Measurements from ENCODE around the gene PDE4D.
"Not testable (repeated sequence)": the region's sequence is repeated elsewhere in the genome, so short reads cannot be mapped to it uniquely, and the experiment has no call there.

The PDE4D gene

DNA sequence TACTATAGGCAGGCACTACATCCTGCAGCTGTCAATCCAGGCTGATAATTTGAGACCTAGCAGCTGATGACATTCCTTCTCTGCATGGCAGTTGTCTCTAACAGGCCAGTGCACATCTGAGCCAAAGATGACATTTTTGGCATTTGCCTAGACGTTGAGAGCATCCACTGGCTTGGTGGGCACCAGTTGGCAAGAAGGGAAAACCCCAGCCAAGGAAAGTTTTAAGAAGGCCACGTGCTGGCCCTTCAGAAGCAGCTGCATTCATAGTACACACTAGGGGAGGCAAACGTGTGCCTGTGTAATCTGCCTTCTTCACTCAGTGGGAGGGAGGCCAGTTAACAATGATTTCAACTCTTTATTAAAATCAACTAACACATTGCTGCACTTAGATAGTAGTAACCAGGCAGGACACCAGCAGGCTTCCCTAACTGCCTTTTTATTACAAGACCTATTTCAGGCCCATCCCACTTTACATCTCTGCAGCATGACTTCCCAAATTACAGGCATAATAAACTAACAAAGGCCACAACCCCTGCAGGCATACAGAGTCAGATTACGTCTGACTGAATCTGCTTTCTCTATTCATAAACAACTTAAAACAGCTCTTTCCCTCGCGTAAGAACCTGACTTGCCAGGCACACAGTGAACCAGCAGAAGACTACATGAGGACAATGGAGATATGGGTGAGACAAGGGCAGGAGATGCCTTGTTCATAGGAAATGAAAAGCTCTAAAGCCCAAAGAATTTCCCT, 576.3 kb downstream of the PDE4D start:
- DNase-seq, result peak; percentile 52

DNA sequence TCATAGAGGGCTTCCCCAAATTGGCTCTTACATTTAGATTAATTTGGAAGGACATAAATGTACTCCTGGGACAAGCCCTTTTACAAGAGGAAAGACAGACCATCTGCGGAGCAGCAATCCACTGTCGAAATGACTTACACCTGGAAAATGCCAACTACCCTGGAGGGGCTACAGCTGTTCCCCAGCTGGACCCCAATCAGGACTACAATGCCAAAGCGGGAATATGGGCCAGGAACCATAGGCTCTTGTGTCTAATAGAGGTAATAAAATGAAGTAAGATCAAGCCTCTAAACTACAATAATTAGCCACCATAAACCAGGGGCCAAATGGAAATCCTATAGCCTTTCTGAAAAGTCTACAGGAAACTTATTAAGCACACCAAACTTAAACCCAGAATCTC, 581.3 kb downstream of the PDE4D start:
- DNase-seq, result no peak

DNA sequence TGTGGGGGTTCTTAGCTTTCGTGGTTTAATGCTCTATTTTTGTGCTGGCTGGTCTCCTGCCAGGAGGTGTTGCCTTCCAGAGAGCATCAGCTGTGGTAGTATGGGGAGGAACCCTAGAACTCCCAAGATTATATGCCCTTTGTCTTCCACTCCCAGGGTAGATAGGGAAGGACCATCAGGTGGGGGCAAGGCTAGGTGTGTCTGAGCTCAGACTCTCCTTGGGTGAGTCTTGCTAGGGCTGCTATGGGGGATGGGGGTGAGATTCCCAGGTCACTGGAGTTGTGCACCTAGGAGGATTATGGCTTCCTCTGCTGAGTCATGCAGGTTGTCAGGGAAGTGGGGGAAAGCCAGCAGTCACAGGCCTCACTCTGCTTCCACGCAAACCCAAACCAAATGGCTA, 584.8 kb downstream of the PDE4D start:
- DNase-seq, result not testable (repeated sequence)

DNA sequence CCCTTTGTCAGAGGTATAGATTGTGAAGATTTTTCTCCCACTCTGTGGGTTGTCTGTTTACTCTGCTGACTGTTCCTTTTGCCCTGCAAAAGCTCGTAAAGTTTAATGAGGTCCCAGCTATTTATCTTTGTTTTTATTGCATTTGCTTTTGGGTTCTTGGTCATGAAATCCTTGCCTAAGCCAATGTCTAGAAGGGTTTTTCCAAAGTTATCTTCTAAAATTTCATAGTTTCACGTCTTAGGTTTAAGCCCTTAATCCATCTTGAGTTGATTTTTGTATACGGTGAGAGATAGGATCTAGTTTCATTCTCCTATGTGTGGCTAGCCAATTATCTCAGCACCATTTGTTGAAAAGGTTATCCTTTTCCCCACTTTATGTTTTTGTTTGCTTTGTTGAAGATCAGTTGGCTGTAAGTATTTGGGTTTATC, 590.2 kb downstream of the PDE4D start:
- not testable (repeated sequence) for DNase-seq

DNA sequence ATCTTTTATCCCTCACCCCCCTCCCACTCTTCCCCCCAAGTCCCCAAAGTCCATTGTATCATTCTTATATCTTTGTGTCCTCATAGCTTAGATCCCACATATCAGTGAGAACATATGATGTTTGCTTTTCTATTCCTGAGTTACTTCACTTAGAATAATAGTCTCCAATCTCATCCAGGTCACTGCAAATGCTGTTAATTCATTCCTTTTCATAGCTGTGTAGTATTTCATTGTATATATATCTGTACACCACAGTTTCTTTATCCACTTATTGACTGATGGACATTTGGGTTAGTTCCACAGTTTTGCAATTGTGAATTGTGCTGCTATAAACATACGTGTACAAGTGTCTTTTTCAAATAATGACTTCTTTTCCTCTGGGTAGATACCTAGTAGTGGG, 591.0 kb downstream of the PDE4D start:
- not testable (repeated sequence) for DNase-seq

DNA sequence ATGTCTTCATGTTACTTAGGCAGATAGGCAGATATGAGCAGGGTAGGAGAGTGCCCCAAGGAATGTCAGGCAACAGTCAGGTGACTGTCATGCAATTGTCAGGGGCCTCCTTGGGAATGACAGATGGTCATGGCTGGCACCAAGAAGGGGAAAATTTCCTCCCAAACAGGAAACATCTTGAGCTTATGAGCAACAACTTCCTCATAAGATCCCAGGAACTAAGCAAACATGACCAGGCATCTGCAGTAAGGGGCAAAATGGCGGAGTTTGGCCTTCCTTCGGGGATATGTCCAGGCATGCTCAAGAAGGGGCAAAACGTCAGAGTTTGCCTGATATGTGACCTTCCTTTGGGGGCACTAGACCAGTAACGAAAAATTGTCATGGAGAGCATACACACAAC, 591.8 kb downstream of the PDE4D start:
- DNase-seq, result no peak

DNA sequence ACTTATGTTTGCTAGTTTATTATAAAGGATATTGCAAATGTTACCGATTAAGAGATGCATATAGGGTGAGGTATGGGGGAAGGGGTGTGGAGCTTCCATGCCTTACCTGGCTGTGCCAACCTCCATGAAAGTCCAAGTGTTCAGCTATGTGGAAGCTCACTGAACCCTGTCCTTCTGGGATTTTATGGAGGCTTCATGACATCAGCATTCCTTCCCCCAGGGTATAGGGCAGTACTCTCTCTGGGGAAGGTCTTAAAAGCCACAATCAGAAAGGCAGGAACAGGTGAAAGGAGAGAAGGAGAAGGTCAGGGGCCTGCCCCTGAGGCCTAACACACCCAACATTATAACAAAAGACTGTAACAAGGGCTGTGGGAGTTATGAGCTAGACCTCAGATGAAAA, 592.6 kb downstream of the PDE4D start:
- no peak for DNase-seq

DNA sequence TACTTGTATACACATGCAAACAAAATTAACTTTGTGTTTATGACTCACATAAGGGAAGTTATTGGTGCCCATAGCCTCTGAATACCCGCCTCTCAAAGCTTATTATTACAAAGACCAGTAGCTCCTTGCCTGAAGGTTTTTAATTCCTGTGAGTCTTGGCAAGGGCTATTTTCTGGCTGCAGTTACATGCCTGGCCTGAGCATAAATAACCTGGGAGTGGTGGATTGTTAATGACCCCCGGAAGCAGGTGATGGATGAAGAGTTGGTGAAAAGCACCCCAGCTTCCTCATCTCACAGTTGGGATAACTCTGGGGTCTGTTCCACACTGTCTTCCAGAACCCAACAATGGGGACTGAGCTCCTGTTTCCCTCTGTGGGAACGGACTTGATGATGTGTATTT, 594.5 kb downstream of the PDE4D start:
- DNase-seq, result no peak

DNA sequence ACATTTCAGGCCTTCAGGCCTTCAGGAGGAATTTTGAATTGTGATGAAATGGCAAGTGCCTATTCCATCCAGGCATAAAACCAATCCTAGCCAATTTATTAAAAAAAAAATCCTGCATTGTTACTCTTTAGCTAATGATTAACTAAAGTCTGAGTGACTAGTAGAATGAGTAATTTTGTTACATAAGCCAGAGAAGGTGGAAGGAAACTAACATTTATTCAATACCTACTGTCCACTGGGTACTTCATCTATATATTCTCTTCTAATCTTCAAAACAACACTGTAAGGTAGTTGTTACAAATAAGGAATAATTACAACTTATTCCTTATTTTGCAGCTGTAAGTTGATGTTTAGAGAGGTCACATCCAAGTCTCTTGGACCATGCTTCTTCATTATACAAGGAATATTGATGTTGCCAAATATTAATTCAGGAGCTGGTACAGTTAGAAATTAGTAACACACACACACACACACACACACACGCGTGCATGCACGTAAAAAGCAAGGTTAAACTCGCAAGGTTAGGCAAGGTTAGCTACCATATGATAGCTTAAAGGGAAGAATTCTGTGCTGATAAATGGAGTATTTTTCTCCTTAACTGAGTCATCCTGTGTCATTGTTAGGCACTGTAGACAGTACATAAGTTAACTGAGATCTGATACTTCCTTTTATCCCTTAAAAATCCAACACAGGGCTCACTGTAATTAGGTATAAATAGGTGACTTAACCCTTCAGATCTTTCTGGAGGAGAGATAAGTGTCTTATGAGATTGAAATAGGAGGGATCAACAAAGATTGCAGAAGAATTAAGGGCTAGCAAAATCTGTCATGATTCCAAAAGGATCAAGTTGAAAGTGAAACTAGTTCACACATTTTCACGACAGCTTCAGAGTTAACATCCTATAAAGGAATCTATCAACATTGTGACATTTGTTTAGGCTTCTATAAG, 596.9 kb downstream of the PDE4D start:
- no peak for DNase-seq

DNA sequence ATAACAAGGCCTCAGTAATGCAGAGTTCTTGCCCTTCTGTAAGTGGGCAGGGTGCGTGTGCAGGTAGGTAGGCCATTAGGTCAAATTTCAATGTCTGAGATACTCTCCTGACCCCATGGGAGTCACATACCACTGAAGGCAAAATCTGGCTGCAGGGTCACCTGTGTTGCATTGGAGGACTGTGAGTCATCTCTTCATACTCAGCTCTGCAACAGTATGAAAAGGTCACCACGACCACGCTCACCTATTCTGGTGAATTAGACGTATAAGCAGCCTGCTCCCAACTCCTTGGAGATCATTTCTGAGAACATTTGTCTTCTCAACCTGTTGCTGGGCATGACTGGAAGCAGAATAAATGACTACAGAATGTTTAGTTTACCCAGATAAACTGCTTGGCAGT, 599.8 kb downstream of the PDE4D start:
- no peak for DNase-seq

DNA sequence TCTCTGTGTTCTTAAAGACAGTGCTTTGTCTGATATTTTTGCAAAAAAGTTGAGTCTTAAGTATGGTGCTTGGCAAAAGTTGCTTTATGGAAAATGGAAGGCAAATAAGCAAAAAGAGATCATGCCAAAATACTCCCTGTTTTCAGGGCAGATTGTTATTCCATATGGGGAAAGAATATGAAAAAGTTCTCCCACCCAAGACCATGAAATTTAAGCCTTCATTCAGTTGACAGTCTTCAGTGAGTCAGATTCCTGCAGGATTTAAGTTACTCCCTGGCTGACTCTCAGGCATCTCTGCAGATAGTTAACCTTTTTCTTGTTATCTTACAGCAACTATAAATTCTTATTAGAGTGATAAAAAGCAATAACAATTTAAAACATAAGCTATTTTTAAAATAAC, 601.6 kb downstream of the PDE4D start:
- no peak for DNase-seq

DNA sequence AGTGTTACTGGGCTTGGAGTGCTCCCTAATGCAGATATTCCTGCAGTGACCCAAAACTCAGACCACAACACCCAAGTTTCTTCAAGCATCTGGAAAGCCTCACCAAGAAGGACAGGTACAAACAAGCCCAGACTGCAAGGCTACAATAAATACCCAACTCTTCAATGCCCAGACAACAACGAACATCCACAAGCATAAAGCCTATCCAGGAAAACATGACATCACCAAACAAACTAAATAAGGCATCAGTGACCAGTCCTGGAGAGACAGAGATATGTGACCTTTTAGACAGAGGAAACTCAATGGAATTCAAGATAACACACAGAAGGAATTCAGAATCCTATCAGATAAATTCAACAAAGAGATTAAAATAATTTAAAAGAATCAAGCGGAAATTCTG, 605.6 kb downstream of the PDE4D start:
- no peak for DNase-seq

DNA sequence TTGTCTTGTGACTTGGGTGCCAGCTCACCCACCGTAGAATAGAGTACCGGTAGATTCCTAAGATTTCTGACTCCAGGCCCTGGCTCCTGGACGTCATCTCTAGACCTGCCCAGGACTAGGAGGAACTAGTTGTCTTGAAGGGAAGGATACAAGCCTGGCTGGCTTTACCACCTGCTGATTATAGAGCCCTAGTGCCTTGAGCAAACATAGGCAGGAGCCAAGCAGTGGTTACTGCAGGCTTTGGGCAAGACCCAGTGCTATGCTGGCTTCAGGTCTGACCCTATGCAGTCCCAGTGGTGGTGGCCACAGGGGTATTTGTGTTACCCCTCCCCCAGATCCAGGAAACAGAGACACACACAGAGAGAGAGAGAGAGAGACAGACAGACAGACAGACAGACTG, 606.2 kb downstream of the PDE4D start:
- no peak for DNase-seq

DNA sequence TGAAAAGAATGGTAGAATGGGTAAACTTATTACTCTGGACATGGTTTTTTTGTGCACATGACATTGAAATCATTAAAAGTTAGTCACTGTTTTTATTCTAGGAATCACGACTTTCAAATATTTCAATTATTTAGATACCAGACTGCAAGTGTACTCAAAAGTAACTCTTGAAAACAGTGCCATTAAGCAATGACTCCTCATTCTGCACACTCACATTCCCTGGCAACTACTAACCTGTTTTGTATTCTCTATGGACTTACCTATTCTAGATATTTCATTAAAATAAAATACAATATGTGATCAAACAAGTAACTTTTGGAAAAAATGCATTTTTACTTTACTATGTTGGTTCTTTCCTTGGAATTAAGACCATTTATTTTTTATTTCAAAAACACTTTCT, 607.0 kb downstream of the PDE4D start:
- no peak for DNase-seq

DNA sequence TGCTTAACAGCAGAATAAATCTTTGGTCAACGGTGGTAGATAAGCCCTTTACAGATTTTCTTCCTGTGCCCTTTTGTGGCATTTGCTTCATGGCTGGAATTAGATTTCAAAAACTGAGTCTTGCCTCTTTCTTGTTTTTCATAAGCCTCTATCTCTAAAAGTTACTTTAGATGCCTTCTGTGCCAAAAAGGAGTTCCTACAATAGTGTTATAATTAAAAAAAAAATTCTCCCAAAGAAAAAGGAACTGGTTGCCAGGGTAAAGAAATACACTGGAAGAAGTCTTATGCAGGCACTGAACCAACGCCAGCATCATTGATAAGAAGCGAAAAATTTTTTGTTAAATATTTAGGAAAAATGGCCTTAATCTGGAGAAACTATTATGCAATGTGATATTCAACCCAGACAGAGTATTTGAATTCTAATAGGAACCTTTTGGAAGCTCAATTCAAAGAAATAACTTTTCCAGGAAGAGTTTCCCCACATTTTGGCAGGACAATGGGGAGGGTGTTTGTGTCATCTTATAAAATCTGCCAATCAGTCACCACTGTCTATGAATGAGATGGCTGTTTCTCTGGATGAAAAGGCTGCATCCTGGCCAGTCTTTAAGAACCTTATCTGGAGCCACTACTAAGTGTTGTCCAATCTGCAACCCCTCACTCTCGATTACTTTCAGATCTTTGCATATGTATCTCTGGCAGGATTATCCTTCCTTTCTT, 608.1 kb downstream of the PDE4D start:
- DNase-seq, result no peak

DNA sequence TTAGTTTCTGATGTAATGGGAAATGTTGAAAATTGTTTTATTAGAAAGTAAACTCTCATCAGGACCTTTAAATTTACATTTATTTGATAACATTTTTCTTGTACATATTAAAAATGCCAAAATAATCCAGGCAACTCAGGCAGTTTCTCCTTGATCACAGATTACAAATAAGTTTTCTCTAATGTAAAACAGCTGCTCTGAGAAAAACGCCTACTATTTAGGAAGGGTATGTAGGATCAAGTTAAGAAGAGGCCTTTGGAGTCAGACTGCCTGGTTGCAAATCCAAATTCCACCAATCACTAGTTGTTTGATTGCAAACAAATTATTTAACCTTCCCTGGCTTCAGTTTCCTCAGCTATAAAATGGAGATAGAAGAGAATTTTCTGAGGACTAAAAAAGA, 610.8 kb downstream of the PDE4D start:
- no peak for DNase-seq

DNA sequence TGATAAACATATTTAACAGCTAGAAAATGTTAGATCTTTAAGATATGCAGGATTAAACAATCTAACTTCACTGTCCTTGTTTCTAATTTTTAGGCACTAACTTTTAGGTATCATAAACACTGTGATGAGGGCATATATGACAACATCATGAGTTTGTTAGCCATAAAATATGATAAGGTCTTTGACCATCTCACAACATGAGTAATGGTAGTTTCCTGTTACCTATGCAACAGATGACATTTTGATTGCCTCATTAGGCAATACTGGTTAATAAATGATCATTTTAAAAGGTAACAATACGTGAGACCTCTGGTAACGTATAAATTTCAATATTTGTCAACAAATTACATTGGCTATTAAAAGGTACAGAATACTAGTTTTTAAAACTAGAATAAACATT, 613.5 kb downstream of the PDE4D start:
- no peak for DNase-seq

DNA sequence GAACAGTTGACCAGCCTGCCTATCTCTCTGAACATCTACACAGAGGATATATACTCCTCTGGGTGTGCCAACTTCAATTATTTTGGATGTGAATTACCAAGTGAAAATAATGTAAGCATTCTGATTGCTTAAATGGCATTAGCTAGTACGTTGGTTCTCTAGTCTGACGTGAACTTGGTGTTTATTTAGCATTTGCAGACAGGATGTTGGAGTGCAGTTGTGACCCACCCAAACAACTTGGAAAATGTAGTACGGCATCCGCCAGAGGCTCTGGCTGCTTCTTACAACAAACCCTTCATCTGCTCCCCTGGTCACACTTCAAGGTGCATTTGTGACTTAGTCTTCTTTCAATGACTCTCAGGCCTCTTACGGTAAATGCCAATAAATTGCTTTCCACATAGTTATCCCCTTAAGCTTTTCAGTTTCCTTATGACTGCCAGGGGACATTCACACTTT, 616.6 kb downstream of the PDE4D start:
- no peak for DNase-seq

DNA sequence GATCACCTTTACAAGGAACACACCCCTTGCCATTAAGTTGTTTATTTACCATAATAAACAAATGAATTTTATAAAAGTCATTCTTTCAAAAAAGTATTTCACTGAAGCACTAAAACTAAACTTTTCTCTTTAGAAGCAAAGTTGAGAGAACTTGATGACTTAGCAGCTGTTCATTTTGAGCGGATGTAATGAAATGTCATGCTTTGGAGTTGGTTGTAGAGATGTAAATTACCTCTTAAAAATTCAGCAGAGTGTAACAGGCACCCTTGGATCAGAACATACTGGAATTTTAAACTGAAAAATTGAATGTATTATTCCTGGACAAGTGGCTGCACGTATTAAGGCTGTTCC, 617.2 kb downstream of the PDE4D start:
- no peak for DNase-seq

DNA sequence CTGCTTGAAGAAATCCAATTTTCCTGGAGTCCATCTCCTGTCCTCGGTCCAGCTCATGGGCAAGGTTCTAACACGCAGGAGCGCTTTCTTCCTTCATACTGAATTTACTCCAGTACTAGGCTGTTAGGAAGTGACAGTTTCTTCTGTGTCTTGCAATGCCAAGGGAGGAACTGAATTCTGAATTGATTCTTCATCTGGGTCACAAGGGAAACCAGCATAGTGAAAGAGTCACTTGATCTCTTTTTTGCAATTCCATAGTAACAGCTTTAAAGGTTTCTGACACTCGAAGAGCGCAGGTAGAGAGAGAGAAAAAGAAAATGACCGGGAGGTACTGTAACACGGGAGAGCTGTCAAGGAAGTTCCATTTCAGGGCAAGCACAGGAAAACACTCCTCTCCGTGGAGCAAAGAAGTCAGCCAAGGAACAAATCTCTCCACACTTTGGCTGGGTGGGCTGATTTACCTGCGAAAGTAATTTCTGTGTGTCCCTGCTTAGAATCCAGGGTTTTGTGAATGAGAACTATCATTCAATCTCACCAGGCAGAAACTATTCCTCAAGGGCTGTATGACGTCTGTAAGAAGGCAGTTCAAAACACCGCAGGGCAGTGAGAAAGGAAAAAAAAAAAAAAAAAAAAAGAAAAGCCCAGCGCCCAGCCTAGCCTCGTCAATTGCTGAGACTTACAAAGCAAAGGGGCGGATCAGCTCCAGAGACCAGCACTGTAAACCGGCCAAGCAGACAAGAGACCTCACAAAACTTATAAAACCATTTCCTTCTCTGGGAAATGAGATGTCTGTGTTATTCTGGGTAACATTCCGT, 617.8 kb downstream of the PDE4D start:
- peak; percentile 70 for DNase-seq

DNA sequence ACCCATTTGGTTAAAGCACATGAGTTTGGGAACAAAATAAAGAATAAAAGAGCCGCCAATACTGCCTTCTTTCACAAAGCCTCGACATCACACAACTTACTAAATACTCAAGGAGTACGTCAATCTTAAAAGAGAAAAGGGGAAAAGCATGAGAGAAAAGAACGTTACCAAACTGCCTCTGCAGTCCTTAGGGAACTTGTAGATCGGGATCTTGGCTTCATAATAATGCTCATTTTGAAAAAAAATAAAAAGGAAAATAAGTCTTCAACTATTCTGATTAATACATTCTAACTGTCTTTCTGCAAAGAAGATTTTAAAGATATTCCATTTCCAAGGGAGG, 618.4 kb downstream of the PDE4D start:
- peak; percentile 32 for DNase-seq

DNA sequence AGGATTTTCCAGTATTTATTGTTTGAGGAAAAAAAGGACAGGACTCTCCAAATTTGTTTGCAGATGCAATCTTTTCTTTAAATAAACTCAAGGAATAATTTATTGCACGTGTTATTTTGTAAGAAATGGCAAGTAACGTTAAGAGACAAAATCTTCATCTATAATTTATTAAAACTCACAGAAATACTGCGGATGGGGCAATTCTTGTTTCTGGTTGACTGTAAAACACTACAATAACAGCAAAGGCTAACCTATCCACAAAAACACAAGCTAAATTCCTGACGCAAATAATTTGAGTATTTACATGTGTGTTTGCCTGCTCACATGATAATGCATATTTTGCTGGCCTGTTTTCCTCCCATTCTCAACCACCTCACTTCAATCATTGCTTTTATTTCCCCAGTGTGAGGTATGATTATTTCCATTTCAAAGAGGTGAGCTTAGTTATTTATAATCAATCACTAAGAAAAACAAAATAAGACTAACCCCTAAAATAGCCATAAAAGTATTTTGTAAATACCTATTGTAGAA, 619.4 kb downstream of the PDE4D start:
- DNase-seq, result no peak

Data from retina (tissue), 1 donor.